NCI-H748 treated with DMSO at 0.1 percent for 48 hours (cell line): ENCODE data around the gene MRTFA.
"Not testable (repeated sequence)": the region's sequence is repeated elsewhere in the genome, so short reads cannot be mapped to it uniquely, and the experiment has no call there.

Experiments used
- DNase-seq: peaks from one replicate; lab custom pipeline; 2025; lab: John Stamatoyannopoulos, UW

MRTFA gene

GRCh38 chr22:40636380-40637182 is at the start of gene MRTFA:
Gene MRTFA, minus strand, starts transcription at chr22:40636719.
- peak; percentile 94 for DNase-seq

GRCh38 chr22:40685406-40685805 is 48.9 kb upstream of the MRTFA start:
- no peak for DNase-seq

GRCh38 chr22:40684728-40685127 is 48.2 kb upstream of the MRTFA start:
- DNase-seq = no peak

- no peak for DNase-seq
Measured at GRCh38 chr22:40681451-40681850, 44.9 kb upstream of the MRTFA start.

GRCh38 chr22:40680819-40681183 is 44.3 kb upstream of the MRTFA start:
- DNase-seq = no peak

GRCh38 chr22:40679964-40680818 is 43.7 kb upstream of the MRTFA start:
- DNase-seq = no peak

- no peak for DNase-seq
Measured at GRCh38 chr22:40679249-40679963, 42.9 kb upstream of the MRTFA start, which contains the start of gene MCHR1. Gene MCHR1, plus strand, starts transcription at chr22:40679484. Its CDS starts 169 bp downstream, at chr22:40679653.

- no peak for DNase-seq
Measured at GRCh38 chr22:40678493-40679248, 42.2 kb upstream of the MRTFA start.

- DNase-seq = no peak
Measured at GRCh38 chr22:40676644-40677043, 40.1 kb upstream of the MRTFA start.

GRCh38 chr22:40676166-40676565 is 39.6 kb upstream of the MRTFA start:
- not testable (repeated sequence) for DNase-seq

GRCh38 chr22:40674274-40674673 is 37.8 kb upstream of the MRTFA start:
- no peak for DNase-seq

- DNase-seq = no peak
Measured at GRCh38 chr22:40673017-40673416, 36.5 kb upstream of the MRTFA start.

GRCh38 chr22:40671796-40672360 is 35.4 kb upstream of the MRTFA start:
- DNase-seq = no peak

- DNase-seq = no peak
Measured at GRCh38 chr22:40671369-40671768, 34.9 kb upstream of the MRTFA start.

GRCh38 chr22:40670058-40670457 is 33.5 kb upstream of the MRTFA start:
- DNase-seq = no peak

- DNase-seq = no peak
Measured at GRCh38 chr22:40668611-40669411, 32.3 kb upstream of the MRTFA start.

GRCh38 chr22:40666151-40666848 is 29.8 kb upstream of the MRTFA start:
- DNase-seq = no peak

GRCh38 chr22:40665312-40665711 is 28.8 kb upstream of the MRTFA start:
- no peak for DNase-seq

GRCh38 chr22:40661671-40662070 is 25.2 kb upstream of the MRTFA start:
- no peak for DNase-seq

GRCh38 chr22:40660730-40661129 is 24.2 kb upstream of the MRTFA start:
- no peak for DNase-seq
